GM18499 (cell line): ENCODE data around the gene CREB1.

ENCODE experiments used
- ATAC-seq: cut with Tn5 transposase; IDR thresholded peaks from one replicate; pipeline ENCODE4 v1.9.1; 2021; ENCODE audit warnings: moderate number of reproducible peaks; ENCODE audit not compliant: insufficient read depth, unreplicated experiment

The CREB1 gene

DNA sequence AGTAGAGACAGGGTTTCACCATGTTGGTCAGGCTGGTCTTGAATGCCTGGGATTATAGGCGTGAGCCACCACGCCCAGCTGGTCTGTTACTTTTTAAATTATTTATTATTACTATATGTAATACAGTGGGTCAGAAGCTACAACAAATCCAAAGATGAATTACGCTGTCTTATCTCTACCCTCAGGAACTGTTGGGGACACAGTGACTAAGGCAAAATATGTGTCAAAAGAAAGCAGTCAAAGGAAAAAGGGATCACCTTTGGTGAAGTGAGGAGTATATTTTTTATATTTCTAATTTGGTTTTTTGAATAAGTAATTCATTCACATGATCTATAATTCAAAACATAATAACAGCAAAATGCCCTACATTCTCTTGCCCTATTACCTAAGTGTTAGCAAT is 4.7 kb downstream of the CREB1 start:
- ATAC-seq: no peak

DNA sequence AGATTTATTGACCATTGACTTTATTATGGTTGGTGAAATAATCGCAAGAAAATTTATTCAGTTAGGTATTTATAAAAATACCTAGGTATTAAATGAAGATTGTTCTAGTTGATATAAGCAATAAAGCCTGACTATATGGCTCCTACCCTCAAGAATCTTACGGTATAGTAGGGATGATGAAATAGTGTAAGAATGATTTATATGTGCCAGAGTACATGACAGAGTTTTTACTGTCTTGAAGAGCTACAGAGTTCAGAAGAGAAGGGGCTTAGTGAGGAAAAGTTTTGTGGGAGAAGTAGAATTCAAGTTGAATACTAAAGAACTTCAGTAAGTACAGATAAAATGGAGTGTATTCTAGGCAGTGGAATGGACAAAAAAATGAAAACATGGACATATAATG is 9.7 kb downstream of the CREB1 start:
- ATAC-seq: no peak

DNA sequence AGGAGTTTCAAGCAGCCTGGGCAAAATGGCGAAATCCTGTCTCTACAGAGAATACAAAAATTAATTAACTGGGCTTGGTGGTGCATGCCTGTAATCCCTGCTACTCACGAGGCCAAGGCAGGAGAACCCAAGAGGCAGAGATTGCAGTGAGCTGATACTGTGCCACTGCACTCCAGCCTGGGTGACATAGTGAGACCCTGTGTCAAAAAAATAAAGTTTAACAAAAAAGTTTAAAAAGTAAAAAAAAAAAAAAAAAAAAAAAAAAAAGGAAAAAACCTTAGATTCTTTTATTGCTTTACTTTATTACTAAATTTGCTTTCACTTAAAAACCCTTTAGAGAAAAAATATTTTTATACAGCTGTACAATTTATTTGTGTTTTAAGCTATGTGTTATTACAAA is 10.7 kb downstream of the CREB1 start:
- no peak for ATAC-seq

DNA sequence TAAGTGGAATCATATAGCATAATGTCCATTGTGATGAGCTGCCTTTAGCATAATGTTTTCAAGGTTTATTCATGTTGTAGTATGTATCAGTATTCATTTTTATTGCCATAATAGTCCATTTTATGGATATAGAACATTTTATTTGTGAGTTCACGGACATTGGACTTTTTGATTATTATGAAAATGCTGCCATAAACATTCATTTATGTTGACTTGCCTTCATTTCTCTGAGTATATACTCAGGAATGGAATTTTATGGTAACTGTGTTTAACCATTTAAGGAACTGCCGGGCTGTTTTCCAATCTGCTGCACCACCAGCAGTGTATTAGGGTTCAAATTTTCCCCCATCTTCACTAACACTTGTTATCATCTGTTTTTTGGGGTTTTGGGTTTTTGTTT is 12.2 kb downstream of the CREB1 start:
- no peak for ATAC-seq

DNA sequence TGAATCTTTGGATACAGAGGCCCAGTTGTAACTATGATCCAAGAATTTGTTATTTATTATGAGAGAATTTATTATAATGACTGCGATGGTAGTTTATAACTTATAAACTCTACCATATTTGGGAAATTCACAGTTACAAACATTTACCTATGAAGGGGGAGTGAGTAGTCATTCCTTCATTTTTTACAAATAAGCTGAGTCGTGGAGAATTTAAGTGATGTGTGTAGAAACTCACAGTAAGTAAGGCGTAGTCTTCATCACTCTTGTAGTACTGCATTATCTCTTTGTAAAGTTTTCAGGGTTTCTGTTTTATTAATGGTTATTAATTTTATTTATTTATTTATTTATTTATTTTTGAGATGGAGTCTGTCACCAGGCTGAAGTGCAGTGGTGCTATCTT is 13.5 kb downstream of the CREB1 start:
- ATAC-seq: no peak

DNA sequence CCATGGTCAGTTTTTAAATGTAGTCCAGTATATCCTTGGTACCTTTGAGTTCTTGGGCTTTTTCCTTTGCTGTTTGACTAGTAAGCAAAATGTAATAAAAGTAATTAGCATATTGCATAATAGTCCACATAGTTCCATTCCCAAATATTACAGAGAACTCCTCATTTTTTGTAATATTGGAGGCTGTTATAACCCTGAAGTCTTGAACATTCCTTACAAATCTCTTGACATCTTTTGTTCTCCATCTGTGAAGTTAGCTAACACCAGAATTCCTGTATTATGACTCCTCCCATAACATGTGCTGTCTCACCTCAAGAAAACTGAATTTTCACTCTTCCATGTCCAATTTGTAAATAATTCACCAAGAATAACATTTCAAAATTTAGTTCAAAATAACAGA is 17.1 kb downstream of the CREB1 start:
- no peak for ATAC-seq

DNA sequence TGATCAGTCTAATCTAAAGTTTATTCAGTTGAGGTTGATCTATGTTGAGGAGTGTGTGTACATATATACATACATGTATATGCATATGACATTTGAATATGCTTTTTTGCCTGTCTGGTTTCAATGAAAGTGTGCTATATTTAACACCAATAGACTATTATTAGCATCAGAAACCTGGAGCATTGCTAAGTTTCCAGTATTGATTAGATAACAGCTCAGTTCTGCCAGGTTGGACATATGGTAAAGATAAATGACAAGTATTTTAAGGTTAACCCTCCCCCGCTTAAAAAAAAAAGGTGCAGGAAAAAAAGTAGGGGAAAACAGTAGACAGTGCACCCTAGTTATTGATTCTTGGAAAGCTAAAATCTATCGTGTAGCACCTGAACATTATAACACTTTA is 19.4 kb downstream of the CREB1 start:
- ATAC-seq: no peak

DNA sequence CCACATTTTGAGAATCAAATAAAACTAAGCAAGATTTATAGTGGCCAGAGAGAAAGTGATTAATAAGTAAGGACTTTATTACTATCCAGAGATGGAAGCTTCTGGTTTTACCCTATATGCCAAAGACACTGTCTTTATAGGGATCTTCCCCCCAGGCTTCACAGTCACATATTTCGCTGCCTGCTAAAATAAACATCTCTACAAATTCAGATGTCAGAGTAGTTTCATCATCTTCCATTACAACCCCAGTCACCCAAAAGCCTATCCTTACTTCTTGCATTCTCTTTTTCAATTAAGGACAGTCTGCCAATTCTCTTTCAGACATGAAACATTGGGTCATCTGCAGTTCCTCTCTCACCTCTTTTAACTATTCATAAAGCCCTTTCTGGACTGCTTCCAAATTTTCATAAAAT is 28.3 kb downstream of the CREB1 start:
- no peak for ATAC-seq

DNA sequence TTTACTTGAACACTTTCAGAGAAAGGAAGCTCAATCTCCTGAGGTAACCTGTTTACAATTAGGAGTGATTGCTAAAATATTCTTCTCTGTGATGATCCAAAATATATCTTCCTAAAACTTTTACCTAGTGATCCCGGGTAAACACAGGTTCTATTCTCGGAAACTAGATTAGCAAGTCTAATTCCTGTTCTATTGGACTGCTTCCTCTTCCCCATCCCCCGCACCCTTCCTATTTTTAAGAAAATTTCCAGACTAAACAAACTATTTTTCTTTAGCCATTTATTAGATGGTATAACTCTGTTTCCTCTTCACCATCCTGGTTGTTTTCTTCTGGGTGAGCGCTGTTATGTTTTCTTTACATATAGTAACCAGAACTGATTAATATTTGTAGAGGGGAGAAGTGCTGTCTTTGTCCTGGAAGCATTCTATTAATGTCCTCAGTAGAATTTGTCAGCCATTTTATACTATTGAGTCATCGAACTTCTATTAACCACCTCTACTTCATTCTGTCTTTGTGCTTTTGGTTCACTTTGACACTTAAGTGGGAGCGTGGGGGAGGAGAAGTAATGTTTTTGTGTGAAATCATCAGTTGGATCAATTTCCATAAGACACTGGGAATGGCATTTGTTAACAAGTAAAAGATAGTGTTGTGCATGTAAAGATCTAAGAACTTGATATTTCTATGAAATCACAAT is 31.8 kb downstream of the CREB1 start:
- ATAC-seq: no peak

DNA sequence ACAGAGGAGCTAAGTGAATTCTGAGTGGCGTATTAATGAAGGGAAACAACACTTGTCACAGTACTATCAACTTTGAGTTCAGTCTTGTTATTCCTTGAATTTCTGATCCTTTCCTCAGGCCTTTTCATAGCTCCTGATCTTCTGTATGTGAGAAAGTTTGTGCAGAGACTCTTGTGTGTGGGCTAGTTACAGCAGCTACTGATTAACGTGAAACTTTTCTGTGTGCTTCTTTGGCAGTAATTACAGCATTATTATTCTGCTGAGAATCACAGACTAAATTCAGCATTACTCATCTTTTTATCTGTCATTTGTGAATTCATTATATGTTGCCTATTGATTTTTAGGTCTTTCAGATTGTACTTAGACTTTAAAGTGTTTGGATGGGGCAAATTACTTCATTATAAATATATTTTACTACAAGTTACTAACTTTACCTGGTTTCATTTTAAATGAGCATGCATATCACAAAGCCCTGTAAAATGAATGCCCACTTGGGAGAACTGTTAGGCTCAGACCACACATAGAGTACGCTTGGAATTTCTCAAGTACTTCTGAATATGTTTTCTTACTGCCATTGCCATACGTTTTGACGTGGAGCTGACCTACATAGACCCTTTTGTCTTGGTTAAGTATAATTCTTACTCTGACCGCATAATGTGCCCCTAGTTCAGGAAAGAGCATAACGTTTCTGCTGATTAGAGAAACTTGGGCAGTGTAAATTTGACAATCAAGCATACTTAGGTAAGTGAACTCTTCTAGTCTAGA is 36.2 kb downstream of the CREB1 start:
- no peak for ATAC-seq

DNA sequence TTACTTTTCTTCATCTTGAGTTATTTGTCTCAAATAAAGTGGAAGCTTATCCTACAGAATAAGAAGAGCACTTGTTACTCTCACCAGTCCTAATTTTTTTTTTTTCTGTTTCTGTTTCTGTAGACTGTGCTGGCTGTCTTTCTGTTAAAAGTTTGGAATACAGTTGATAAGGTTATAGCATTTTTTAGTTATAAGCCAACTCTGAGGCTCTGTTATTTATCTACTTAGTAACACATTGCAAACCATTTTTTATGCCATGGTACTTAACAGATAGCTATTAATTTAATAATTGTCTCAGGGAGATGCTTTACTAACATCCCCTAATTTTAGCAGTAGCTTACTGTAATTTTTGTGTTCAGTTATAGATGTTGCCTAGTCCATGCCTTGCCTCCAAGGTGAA is 37.9 kb downstream of the CREB1 start:
- no peak for ATAC-seq

DNA sequence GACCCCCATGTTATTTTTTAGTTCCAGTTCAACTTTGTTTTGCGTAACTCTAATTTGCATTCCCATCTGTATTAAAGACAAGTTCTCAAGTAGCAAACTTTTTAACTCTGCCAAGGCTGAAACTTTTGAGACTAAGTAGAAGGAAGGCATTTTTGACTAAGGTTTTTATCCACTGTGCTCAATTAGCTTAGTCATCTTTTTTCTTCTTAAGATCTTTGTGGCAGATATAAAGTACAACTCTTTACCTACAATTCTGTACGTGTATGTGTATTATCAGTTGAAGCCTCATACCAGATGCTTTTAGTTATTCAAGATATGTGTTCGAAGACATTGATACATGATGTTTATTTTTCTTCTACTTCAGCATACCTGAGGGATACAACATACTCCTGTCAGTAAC is 41.6 kb downstream of the CREB1 start:
- ATAC-seq: no peak

DNA sequence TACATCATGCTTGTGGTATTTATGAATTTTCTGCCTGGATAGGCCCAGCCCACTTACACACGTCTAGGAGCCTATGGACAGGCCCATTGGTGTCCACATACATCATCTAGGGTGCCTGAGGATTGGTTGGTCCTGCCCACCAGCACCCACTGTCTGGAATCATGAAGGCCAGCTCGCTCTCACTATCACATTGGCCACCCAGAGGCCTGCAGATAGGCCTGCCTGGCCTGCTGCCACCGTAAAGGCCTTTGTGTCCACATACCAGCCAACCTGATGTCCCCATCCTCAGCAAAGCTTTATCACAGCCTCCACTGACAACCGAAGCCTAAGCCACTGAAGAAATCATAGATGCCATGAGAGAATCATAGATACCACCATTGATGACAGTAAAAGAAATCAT is 55.2 kb downstream of the CREB1 start:
- ATAC-seq: no peak

DNA sequence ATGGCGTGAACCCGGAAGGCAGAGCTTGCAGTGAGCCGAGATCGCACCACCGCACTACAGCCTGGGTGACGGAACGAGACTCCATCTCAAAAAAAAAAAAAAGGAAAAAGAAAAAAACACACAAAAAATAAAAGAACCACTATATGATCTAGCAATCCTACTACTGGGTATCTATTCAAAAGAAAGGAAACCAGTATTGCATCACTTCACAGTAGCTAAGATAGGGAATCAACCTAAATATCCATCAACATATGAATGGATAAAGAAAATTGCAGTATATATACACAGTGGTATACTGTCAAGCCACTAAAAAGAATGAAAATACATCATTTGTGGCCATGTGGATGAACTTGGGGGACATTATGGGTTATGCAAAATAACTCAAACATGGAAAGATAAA is 57.5 kb downstream of the CREB1 start:
- ATAC-seq: no peak

DNA sequence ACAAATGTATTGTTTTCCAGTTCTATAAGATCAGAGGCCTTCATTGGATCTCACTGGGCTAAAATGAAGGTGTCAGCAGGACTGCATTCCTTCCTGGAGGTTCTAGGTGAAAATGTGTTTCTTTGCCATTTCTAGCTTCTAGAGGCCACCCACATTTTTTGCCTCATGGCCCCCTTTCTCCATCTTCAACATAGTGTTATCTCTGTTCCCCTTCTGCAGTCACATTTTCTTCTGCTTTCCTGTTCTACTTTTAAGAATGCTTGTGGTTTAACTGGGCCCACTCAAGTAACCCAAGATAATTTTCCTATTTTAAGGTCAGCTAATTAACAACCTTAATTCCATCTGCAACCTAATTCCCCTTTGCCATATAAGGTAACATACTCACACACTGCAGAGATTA is 59.4 kb downstream of the CREB1 start:
- ATAC-seq: no peak

DNA sequence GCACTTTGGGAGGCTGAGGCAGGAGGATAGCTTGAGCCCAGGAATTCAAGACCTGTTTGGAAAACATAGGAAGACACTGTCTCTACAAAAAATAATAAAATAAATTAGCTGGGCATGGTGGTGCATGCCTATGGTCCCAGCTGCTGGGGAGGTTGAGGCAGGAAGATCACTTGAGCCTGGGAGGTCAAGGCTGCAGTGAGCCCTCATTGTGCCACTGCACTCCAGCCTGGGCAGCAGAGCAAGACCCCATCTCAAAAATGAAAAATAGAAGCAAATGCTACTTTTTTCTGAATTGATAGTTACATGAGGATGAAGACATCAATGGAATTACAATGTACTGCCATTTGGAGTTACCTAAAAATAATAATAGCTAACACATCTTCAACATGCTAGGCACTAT is 63.5 kb downstream of the CREB1 start:
- no peak for ATAC-seq

DNA sequence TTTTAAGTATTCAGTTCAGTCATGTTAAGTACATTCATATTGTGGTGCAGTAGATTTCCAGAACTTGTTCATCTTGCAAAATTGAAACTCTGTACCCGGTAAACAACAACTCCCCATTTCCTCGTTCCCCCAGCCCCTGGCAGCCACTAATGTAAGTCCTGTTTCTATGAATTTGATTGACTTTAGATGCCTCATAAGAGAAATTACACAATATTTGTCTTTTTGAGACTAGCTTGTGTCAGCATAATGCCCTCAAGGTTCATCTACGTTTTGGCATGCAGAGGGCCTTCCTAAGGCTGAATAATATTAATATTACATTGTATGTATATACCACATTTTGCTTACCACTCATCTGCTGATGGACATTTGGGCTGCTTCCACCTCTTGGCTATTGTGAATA is 64.5 kb downstream of the CREB1 start:
- ATAC-seq: no peak

DNA sequence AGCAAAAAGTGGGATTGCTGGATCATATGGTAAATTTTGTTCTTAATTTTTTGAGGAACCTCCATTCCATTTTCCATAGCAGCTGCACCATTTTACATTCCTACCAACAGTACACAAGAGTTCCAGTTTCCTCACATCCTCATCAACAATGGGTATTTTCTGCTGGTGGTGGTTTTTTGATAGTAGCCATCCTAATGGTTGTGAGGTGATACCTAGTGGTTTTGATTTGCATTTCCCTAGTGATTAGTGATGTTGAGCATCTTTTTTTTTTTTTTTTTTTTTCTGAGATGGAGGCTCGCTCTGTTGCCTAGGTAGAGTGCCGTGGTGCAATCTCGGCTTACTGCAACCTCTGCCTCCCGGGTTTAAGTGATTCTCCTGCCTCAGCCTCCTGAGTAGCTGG is 65.0 kb downstream of the CREB1 start:
- ATAC-seq: no peak

DNA sequence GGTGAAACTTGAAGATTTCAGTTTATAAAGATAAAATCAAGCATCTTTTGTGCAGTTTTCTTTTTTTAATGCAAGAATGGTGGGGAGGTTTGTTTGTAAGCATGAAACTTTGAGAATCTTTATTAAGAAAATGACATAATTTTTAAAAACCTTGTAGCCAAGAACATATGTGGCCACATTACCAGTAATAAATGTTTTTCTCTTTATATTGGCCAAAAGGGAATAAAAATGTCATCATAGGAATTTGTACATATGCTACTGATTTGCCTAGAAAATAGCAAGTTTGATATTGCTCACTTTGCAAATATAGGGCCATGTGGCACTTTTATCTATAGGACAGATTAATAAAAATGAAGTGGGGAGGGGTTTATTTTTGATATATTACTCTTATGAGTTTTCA is 69.9 kb downstream of the CREB1 start:
- ATAC-seq: no peak

DNA sequence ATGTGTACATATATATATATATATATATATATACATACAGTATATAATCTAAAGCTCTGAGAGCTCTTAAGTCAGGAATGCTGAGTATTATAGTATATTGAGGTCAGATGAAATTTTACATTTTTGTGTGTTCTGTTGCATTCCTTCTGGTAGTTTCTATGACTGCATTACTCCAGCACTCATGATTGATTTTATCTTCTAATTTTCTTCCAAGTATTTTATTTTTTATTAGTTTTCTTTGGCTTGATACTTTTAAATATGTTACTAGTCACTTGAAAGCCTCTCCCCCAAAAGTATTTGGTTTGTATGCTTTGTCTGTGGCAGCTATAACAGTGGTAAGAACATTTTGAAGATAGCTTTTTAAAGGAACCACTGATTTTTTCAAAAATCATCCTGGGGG is 70.5 kb downstream of the CREB1 start:
- no peak for ATAC-seq

DNA sequence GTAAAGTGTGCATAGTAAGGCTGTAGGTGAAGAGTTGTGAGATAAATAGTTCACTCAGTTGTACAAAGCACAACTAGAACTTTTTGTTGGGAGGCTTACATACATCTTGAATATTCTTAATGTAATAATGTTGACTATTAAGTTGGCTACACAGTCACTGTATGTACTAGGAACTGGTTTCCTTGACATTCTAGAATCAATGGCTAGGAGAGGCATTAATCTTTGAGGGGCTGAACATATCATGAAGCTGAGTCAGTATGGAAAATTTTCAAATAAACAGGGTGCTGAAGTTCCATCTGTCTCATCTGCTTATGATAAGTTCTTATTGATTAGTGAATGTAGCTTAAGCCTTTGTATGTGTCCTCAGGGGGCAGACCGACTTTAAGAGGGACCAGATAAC is 72.0 kb downstream of the CREB1 start:
- no peak for ATAC-seq

DNA sequence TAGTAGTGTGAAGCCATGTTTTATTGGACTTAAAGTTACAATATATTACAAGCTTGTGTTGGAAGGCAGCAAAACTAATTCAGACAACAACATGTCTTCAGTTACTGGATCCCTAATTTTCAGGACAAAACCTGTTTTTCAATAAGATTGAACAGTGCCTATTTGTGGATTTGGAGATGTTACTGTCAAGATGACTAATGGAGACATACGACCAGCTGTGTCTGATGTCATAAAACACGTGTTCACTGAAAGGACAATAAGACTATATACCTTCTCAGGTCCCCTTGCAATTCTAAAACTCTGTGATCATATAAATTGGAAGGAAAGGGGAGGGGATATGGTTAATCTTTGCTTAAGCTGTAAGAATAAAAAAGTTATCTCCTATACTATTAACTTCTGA is 73.7 kb downstream of the CREB1 start:
- ATAC-seq: no peak
